ENCODE data around the gene RALGAPB. TPM values are rescaled to one million over a fixed set of nuclear protein-coding genes. Genes with fewer than 3 reads are reported as not detected.
"Not testable (repeated sequence)": the region's sequence is repeated elsewhere in the genome, so short reads cannot be mapped to it uniquely, and the experiment has no call there.

The RALGAPB gene
- total RNA-seq, 1 donor: 42.7 TPM

DNA sequence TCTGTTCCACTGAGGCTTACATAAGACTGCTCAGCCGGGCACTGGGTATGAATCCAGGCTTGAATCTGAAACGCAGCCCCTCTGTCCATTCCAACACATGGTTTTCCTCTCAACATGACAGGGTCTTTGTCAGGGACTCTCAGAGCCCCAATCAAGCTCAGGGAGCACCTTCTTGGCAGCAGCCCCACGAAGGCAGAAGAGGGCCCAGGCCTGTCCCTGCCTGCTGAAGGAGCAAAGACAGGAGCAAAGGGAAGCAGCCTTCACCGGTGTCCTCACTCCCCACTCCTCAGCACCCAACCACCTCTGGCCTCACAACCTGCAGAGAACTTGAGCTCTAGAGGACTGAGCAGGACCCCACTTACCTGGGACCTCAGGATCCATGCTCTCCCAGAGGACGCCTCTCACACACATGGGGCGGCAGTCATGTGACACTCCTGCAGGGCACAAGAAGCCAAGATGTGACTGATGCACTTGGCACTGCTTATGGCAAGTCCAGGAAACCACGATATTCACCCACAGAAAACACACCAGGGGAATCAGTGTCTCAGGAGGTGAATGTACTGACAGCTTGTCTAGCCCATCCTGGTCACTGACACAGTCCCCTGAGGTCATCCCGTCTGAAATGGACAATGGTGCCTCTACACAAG lies 41.8 kb upstream of the RALGAPB start:
- H3K27ac ChIP-seq (ENCODE audit: low read depth, low read length): peak overlapping the region; percentile 40
- H4K20me1 ChIP-seq (ENCODE audit: insufficient read depth, low read length): peaks cover 80% of the 10 kb centered on the region
- H3K9me3 ChIP-seq (ENCODE audit: low read depth, low read length): no peaks in the 10 kb centered on the region
- DNase-seq (ENCODE audit: insufficient read length, low spot score, missing footprints): peak; percentile 76
- TF ChIP-seq, protein P1, sequence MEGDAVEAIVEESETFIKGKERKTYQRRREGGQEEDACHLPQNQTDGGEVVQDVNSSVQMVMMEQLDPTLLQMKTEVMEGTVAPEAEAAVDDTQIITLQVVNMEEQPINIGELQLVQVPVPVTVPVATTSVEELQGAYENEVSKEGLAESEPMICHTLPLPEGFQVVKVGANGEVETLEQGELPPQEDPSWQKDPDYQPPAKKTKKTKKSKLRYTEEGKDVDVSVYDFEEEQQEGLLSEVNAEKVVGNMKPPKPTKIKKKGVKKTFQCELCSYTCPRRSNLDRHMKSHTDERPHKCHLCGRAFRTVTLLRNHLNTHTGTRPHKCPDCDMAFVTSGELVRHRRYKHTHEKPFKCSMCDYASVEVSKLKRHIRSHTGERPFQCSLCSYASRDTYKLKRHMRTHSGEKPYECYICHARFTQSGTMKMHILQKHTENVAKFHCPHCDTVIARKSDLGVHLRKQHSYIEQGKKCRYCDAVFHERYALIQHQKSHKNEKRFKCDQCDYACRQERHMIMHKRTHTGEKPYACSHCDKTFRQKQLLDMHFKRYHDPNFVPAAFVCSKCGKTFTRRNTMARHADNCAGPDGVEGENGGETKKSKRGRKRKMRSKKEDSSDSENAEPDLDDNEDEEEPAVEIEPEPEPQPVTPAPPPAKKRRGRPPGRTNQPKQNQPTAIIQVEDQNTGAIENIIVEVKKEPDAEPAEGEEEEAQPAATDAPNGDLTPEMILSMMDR (IDR thresholded peaks at IDR 0.05; ENCODE audit: extremely low read depth, low read depth, low read length): no peak
- H3K79me2 ChIP-seq (ENCODE audit: insufficient read depth, low read length): peaks cover 85% of the 10 kb centered on the region
- peaks cover 77% of the 10 kb centered on the region for H3K36me3 ChIP-seq (ENCODE audit: insufficient read depth, low read length)
- peaks cover 42% of the 10 kb centered on the region for H3K4me1 ChIP-seq (ENCODE audit: insufficient read depth, low read length)
- H3K4me3 ChIP-seq (ENCODE audit: insufficient read depth, low read length): no peak overlapping the region
- no peak overlapping the region for H2AFZ ChIP-seq (ENCODE audit: low read length)
- no peak overlapping the region for H3K4me2 ChIP-seq (ENCODE audit: insufficient read depth, low read length)
- no peaks in the 10 kb centered on the region for H3K27me3 ChIP-seq (ENCODE audit: insufficient read depth, low read length)

DNA sequence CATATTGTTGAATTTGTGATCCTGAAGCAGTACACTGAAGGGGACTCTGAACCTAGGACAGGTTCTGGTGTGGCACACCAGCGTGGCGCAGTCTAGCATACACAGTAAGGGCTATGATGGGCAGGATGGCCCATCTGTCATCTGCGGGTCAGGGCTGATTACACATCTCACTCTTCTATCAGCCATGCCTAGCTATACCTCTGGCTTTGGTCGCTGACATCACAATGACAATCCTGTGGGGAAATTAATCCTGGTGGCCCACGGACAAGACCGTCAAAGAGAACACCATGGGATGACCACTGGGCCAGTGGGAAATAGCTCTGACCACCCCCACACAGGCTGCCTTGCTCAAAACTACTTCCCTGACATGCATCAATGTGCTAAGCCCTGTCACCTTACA lies 40.4 kb upstream of the RALGAPB start:
- no peaks in the 10 kb centered on the region for H3K9me3 ChIP-seq (ENCODE audit: low read depth, low read length)
- DNase-seq (ENCODE audit: insufficient read length, low spot score, missing footprints): no peak
- H3K79me2 ChIP-seq (ENCODE audit: insufficient read depth, low read length): peaks cover 74% of the 10 kb centered on the region
- no peak overlapping the region for H2AFZ ChIP-seq (ENCODE audit: low read length)
- peaks cover 32% of the 10 kb centered on the region for H3K4me1 ChIP-seq (ENCODE audit: insufficient read depth, low read length)
- H3K36me3 ChIP-seq (ENCODE audit: insufficient read depth, low read length): peaks cover 65% of the 10 kb centered on the region
- H4K20me1 ChIP-seq (ENCODE audit: insufficient read depth, low read length): peaks cover 65% of the 10 kb centered on the region
- TF ChIP-seq, protein P1 (IDR thresholded peaks at IDR 0.05; ENCODE audit: extremely low read depth, low read depth, low read length): no peak
- H3K4me3 ChIP-seq (ENCODE audit: insufficient read depth, low read length): no peak overlapping the region
- peak overlapping the region; percentile 4 for H3K4me2 ChIP-seq (ENCODE audit: insufficient read depth, low read length)
- H3K27ac ChIP-seq (ENCODE audit: low read depth, low read length): no peak overlapping the region
- H3K27me3 ChIP-seq (ENCODE audit: insufficient read depth, low read length): no peaks in the 10 kb centered on the region

DNA sequence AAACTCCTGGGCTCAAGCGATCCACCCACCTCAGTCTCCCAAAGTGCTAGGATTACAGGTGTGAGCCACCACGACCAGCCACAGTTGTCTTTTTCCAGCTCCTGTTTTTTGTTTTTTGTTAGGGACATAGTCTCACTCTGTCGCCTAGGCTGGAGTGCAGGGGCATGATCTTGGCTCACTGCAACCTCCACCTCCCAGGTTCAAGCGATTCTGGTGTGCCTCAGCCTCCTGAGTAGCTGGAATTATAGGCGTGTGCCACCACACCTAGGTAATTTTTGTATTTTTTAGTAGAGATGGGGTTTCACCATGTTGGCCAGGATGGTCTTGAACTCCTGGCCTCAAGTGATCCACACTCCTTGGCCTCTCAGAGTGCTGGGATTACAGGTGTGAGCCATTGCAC lies 39.8 kb upstream of the RALGAPB start:
- H4K20me1 ChIP-seq (ENCODE audit: insufficient read depth, low read length): peaks cover 59% of the 10 kb centered on the region
- not testable (repeated sequence) for H2AFZ ChIP-seq (ENCODE audit: low read length); H3K9me3 ChIP-seq (ENCODE audit: low read depth, low read length); H3K4me3 ChIP-seq (ENCODE audit: insufficient read depth, low read length); DNase-seq (ENCODE audit: insufficient read length, low spot score, missing footprints); H3K27me3 ChIP-seq (ENCODE audit: insufficient read depth, low read length)
- H3K27ac ChIP-seq (ENCODE audit: low read depth, low read length): peak overlapping the region; percentile 94
- peaks cover 26% of the 10 kb centered on the region for H3K4me1 ChIP-seq (ENCODE audit: insufficient read depth, low read length)
- peak overlapping the region; percentile 98 for H3K4me2 ChIP-seq (ENCODE audit: insufficient read depth, low read length)
- peaks cover 60% of the 10 kb centered on the region for H3K36me3 ChIP-seq (ENCODE audit: insufficient read depth, low read length)
- peaks cover 68% of the 10 kb centered on the region for H3K79me2 ChIP-seq (ENCODE audit: insufficient read depth, low read length)

DNA sequence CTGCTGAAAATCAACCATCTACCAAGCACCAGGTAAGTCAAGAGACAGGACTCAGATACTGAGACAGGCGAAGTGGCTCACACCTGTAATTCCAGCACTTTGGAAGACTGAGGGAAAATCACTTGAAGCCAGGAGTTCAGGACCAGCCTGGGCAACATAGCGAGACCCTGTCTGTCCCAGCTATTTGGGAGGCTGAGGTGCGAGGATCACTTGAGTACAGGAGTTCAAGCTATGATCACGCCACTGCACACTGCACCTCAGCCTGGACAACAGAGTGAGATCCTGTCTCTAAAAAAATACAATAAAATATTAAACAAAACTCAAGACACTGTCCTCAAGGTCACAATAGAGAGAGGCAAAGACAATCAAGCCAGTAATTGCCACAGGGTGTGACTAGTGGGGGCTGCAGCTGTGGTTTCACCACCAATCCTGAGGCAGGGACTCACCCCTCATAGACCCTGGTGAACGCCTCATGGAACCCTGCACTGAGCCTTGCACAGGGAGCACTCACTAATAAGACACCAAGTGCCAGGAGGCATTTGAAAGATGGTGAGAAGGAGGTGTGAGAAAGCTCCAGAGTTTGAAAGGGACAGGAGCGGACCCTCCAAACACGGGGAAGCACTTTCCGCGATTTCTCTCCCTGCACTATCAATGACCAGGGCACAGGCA lies 39.2 kb upstream of the RALGAPB start:
- Histone ChIP-seq H2AFZ (ENCODE audit: low read length) (no peak overlapping the region), H3K4me2 (ENCODE audit: insufficient read depth, low read length) (peak overlapping the region; percentile 98), H3K4me1 (ENCODE audit: insufficient read depth, low read length) (peaks cover 26% of the 10 kb centered on the region), H3K27me3 (ENCODE audit: insufficient read depth, low read length) (no peaks in the 10 kb centered on the region), H4K20me1 (ENCODE audit: insufficient read depth, low read length) (peaks cover 54% of the 10 kb centered on the region), H3K79me2 (ENCODE audit: insufficient read depth, low read length) (peaks cover 63% of the 10 kb centered on the region), H3K36me3 (ENCODE audit: insufficient read depth, low read length) (peaks cover 54% of the 10 kb centered on the region), H3K4me3 (ENCODE audit: insufficient read depth, low read length) (peak overlapping the region; percentile 96), H3K27ac (ENCODE audit: low read depth, low read length) (peak overlapping the region; percentile 94), H3K9me3 (ENCODE audit: low read depth, low read length) (no peaks in the 10 kb centered on the region)
- TF ChIP-seq, protein P1 (IDR thresholded peaks at IDR 0.05; ENCODE audit: extremely low read depth, low read depth, low read length): no peak
- DNase-seq (ENCODE audit: insufficient read length, low spot score, missing footprints): no peak
